B cell (primary cell): ENCODE results near the gene SRGAP2C.
"Not testable (repeated sequence)": the region's sequence is repeated elsewhere in the genome, so short reads cannot be mapped to it uniquely, and the experiment has no call there.

ENCODE experiments used
- EZH2 ChIP-seq: IDR thresholded peaks from 2 replicates; pipeline ENCODE4 v1.6.1; 2012; ENCODE audit warnings: borderline replicate concordance, low read depth, mild to moderate bottlenecking, moderate library complexity, low read length; ENCODE audit not compliant: insufficient read depth, poor library complexity, severe bottlenecking
- TF ChIP-seq, protein P1 (sequence below): fragments of 200-600 bp; IDR thresholded peaks from one replicate; pipeline ENCODE4 v1.8.0; 2022; ENCODE audit warnings: antibody characterized with exemption, mild to moderate bottlenecking

DNA sequence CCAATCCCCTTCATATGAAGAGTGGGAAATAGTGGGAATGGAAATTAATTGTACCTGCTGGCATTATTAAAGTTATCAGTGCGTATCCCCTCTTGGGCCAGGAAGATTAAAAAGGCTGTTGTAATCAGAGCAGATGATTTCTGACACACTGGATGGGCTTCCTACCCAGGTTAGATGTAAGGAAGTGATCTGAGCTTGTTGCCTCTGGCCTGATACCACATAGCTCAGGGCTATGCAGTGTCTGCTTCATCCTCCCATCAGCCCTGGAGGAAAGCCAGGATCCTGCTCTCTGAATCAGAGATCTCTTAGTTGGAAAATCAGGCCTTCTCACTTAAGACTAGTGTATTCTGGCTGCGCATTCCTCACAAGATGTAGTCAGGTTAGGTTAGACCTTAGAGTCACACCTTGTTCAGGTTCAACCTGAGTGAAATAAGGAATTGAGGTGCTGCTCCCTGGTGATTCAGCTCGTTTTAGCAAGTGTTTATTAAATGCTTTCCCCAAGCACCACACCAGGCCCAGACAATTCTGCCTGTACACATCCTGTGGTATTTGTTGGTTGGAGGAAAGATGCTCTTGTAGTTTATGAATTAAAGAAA, 158.6 kb downstream of the SRGAP2C start:
- TF ChIP-seq, protein P1, sequence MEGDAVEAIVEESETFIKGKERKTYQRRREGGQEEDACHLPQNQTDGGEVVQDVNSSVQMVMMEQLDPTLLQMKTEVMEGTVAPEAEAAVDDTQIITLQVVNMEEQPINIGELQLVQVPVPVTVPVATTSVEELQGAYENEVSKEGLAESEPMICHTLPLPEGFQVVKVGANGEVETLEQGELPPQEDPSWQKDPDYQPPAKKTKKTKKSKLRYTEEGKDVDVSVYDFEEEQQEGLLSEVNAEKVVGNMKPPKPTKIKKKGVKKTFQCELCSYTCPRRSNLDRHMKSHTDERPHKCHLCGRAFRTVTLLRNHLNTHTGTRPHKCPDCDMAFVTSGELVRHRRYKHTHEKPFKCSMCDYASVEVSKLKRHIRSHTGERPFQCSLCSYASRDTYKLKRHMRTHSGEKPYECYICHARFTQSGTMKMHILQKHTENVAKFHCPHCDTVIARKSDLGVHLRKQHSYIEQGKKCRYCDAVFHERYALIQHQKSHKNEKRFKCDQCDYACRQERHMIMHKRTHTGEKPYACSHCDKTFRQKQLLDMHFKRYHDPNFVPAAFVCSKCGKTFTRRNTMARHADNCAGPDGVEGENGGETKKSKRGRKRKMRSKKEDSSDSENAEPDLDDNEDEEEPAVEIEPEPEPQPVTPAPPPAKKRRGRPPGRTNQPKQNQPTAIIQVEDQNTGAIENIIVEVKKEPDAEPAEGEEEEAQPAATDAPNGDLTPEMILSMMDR: not testable (repeated sequence)
- TF ChIP-seq EZH2: not testable (repeated sequence)
